ENCODE results near the gene SARM1.

Gene SARM1

DNA sequence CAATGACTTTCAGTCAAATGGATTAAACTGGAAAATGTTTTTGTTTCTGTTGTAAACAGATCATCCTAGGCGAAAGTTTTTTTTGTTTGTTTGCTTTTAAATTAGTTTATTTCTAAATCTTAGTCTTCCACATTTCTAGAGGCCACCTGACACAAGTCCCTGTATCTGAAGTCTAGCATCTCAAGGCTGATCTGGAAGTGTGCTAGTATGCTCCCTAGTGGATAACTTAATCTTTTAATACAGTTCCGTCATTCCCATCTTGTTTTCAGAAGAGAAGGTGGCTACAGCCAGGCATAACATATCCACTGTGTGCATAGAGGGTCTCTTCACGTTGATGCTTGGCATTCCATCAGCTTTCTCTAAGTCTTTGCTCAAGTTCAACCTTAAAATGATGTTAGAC lies 43.8 kb upstream of the SARM1 start:
- TF ChIP-seq CTCF (IDR thresholded peaks at IDR 0.05; ENCODE audit: insufficient read depth, low read depth, low read length, missing control alignments): peak; percentile 6
- DNase-seq (ENCODE audit: low read depth): no peak
- no peak overlapping the region for H3K4me3 ChIP-seq (ENCODE audit: low read length)

GRCh38 chr17:28328325-28328724 lies 43.2 kb upstream of the SARM1 start:
- no peak overlapping the region for H3K4me3 ChIP-seq (ENCODE audit: low read length)
- TF ChIP-seq CTCF (IDR thresholded peaks at IDR 0.05; ENCODE audit: insufficient read depth, low read depth, low read length, missing control alignments): no peak
- no peak for DNase-seq (ENCODE audit: low read depth)

DNA sequence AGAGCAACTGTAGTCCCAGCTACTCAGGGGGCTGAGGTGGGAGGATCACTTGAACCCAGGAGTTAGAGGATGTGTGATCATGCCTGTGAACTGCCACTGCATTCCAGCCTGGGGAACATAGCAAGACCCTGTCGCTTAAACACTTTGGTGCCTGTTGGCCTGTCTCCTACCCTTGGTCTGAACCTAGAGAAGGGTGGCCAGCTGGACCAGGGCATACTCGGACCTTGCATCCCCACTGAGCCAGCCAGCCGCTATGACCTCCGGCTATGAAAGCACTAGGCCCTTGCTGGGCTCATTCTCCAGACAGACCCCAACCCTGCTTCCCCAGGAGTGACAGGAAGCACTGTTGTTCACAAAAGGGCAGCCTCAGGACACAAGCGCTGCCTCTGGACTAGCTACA lies 40.8 kb upstream of the SARM1 start:
- no peak for DNase-seq (ENCODE audit: low read depth)

DNA sequence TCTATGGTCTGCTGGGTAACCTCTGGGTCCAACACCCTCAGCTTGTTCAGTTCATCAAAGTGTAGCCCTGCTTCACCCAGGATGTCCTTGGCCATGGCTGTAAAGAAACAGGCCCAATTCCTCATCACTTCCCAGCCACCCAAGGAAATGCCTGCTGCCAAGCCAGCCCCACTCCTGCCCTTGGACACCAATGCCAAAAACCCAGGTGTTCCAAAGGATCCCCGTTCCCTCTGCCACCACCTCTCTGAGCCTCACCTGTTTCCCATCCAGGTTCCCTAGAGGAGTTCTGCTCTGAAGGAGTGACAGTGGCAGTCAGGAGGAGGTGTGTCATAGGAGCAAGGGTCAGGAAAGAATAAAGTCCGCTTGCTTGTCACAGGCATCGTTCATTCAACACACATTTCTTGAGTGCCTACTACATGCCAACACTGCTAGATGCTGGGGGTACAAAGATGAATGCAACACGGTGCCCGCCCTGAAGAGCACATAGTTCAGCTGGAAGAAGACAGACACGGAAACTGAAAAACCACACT lies 39.5 kb upstream of the SARM1 start:
- no peak overlapping the region for H3K4me3 ChIP-seq (ENCODE audit: low read length)
- no peak for TF ChIP-seq CTCF (IDR thresholded peaks at IDR 0.05; ENCODE audit: insufficient read depth, low read depth, low read length, missing control alignments)
- no peak for DNase-seq (ENCODE audit: low read depth)

More for the DNA sequence above, 40.8 kb upstream of the SARM1 start:
- H3K4me3 ChIP-seq (ENCODE audit: low read length): no peak overlapping the region
- no peak for TF ChIP-seq CTCF (IDR thresholded peaks at IDR 0.05; ENCODE audit: insufficient read depth, low read depth, low read length, missing control alignments)

- no peak for TF ChIP-seq CTCF (IDR thresholded peaks at IDR 0.05; ENCODE audit: insufficient read depth, low read depth, low read length, missing control alignments)
- no peak overlapping the region for H3K4me3 ChIP-seq (ENCODE audit: low read length)
- no peak for DNase-seq (ENCODE audit: low read depth)
These were observed 38.3 kb upstream of the SARM1 start for GRCh38 chr17:28333083-28333746.

- TF ChIP-seq CTCF (IDR thresholded peaks at IDR 0.05; ENCODE audit: insufficient read depth, low read depth, low read length, missing control alignments): no peak
- DNase-seq (ENCODE audit: low read depth): no peak
- peak overlapping the region; percentile 69 for H3K4me3 ChIP-seq (ENCODE audit: low read length)
These were observed 37.3 kb upstream of the SARM1 start for GRCh38 chr17:28334171-28334570.

DNA sequence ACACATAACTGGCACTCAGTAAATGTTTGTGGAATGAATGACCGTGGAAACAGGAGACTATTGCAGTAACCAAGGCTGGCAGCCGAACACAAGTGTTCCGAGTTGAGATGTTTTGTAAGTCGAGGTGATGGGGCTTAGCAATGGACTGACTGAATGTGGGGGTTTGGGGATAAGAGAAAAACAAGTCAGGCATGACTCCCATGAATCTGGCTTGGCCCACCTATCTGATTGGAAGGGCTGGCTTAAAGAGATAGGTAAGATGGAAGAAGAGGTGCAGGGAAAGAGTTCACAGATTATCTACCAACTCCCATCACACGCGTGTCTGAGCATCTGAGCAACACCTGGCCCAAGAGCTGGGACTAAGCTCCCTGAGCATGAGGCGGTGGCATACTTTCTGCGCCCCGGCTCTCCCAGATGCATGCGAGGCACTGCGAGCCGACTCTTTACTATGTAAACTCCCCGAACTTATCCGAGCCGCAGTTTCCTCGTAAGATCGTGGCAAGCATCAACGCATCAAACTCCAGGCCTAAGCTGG lies 36.8 kb upstream of the SARM1 start:
- DNase-seq (ENCODE audit: low read depth): peak; percentile 44
- peak overlapping the region; percentile 69 for H3K4me3 ChIP-seq (ENCODE audit: low read length)
- no peak for TF ChIP-seq CTCF (IDR thresholded peaks at IDR 0.05; ENCODE audit: insufficient read depth, low read depth, low read length, missing control alignments)
